H9 (cell line): ENCODE measurements around the gene PPP4R2. TPM values are rescaled to one million over a fixed set of nuclear protein-coding genes. Genes with fewer than 3 reads are reported as not detected.

Experiments
- DNase-seq: peaks from one replicate; pipeline ENCODE4 v3.0.0-alpha.2; 2017
- H2AFZ ChIP-seq: one replicate; pipeline ENCODE4 v1.6.1; 2013; ENCODE audit warnings: mild to moderate bottlenecking, low read length, control low read depth, moderate library complexity
- H2AK5ac ChIP-seq: 2 replicates; pipeline ENCODE4 v1.6.1; 2013; ENCODE audit warnings: low read length, control low read depth, mixed read lengths; ENCODE audit not compliant: insufficient read length
- H2BK120ac ChIP-seq: one replicate; pipeline ENCODE4 v1.6.1; 2013; ENCODE audit warnings: low read depth, mild to moderate bottlenecking, low read length, control low read depth, inconsistent platforms; ENCODE audit not compliant: poor library complexity, severe bottlenecking
- H2BK12ac ChIP-seq: 2 replicates; pipeline ENCODE4 v1.6.1; 2013; ENCODE audit warnings: low read length, control low read depth, mixed read lengths, low read depth; ENCODE audit not compliant: insufficient read length
- H2BK15ac ChIP-seq: 2 replicates; pipeline ENCODE4 v1.6.1; 2013; ENCODE audit warnings: low read depth, low read length, control low read depth
- H2BK20ac ChIP-seq: one replicate; pipeline ENCODE4 v1.6.1; 2013; ENCODE audit warnings: low read depth, mild to moderate bottlenecking, low read length, control low read depth, inconsistent platforms; ENCODE audit not compliant: poor library complexity, severe bottlenecking
- H2BK5ac ChIP-seq: 2 replicates; pipeline ENCODE4 v1.6.1; 2013; ENCODE audit warnings: low read length, control low read depth, mixed read lengths; ENCODE audit not compliant: insufficient read length
- H3K14ac ChIP-seq: 2 replicates; pipeline ENCODE4 v1.6.1; 2013; ENCODE audit warnings: low read length, control low read depth; ENCODE audit not compliant: insufficient read depth
- H3K18ac ChIP-seq: 2 replicates; pipeline ENCODE4 v1.6.1; 2013; ENCODE audit warnings: low read depth, mild to moderate bottlenecking, mixed read lengths, low read length, control low read depth; ENCODE audit not compliant: insufficient read length
- H3K23ac ChIP-seq: 2 replicates; pipeline ENCODE4 v1.6.1; 2013; ENCODE audit warnings: low read length, control low read depth, mixed read lengths, low read depth; ENCODE audit not compliant: insufficient read length
- H3K23me2 ChIP-seq: 2 replicates; pipeline ENCODE4 v1.6.1; 2013; ENCODE audit warnings: low read depth, mild to moderate bottlenecking, mixed read lengths, low read length, control low read depth; ENCODE audit not compliant: insufficient read length, poor library complexity, severe bottlenecking
- H3K27ac ChIP-seq: 2 replicates; pipeline ENCODE4 v1.5.1; 2013; ENCODE audit warnings: low read length, control low read depth, mixed read lengths, low read depth; ENCODE audit not compliant: insufficient read length
- H3K27me3 ChIP-seq: 2 replicates; pipeline ENCODE4 v1.6.1; 2013; ENCODE audit warnings: low read length, control low read depth, inconsistent platforms; ENCODE audit not compliant: insufficient read depth
- H3K4ac ChIP-seq: 2 replicates; pipeline ENCODE4 v1.6.1; 2013; ENCODE audit warnings: low read depth, mild to moderate bottlenecking, control low read depth, inconsistent platforms, low read length, moderate library complexity
- H3K4me1 ChIP-seq: 2 replicates; pipeline ENCODE4 v1.6.1; 2013; ENCODE audit warnings: low read length, control low read depth, inconsistent platforms; ENCODE audit not compliant: insufficient read depth
- H3K4me2 ChIP-seq: 2 replicates; pipeline ENCODE4 v1.6.1; 2013; ENCODE audit warnings: low read length, control low read depth, mixed read lengths; ENCODE audit not compliant: insufficient read length, insufficient read depth
- H3K56ac ChIP-seq: 2 replicates; pipeline ENCODE4 v1.6.1; 2013; ENCODE audit warnings: low read depth, mild to moderate bottlenecking, mixed read lengths, low read length, control low read depth; ENCODE audit not compliant: insufficient read length
- H3K79me1 ChIP-seq: 2 replicates; pipeline ENCODE4 v1.6.1; 2013; ENCODE audit warnings: low read depth, mild to moderate bottlenecking, moderate library complexity, low read length, control low read depth, inconsistent platforms; ENCODE audit not compliant: insufficient read depth, poor library complexity, severe bottlenecking
- H3K79me2 ChIP-seq: 2 replicates; pipeline ENCODE4 v1.6.1; 2013; ENCODE audit warnings: low read length, control low read depth, inconsistent platforms; ENCODE audit not compliant: insufficient read depth
- H3K9ac ChIP-seq: 2 replicates; pipeline ENCODE4 v1.6.1; 2013; ENCODE audit warnings: low read length, control low read depth, mixed read lengths; ENCODE audit not compliant: insufficient read length; ENCODE audit errors: extremely low read depth
- H3K9me3 ChIP-seq: one replicate; pipeline ENCODE4 v1.6.1; 2013; ENCODE audit warnings: low read depth, low read length, inconsistent platforms; ENCODE audit not compliant: control insufficient read depth
- H3T11ph ChIP-seq: one replicate; pipeline ENCODE4 v1.6.1; 2013; ENCODE audit warnings: mild to moderate bottlenecking, low read length, control low read depth, inconsistent platforms
- H4K20me1 ChIP-seq: one replicate; pipeline ENCODE4 v1.6.1; 2013; ENCODE audit not compliant: control insufficient read depth, insufficient read length, insufficient read depth
- H4K5ac ChIP-seq: 2 replicates; pipeline ENCODE4 v1.6.1; 2013; ENCODE audit warnings: low read depth, mild to moderate bottlenecking, mixed read lengths, low read length, control low read depth; ENCODE audit not compliant: insufficient read length
- H4K8ac ChIP-seq: replicated peaks from 2 replicates; pipeline ENCODE4 v1.6.1; 2013; ENCODE audit warnings: low read length, control low read depth, mixed read lengths, low read depth; ENCODE audit not compliant: insufficient read length
- H4K91ac ChIP-seq: 2 replicates; pipeline ENCODE4 v1.6.1; 2013; ENCODE audit warnings: low read depth, mild to moderate bottlenecking, moderate library complexity, mixed read lengths, low read length, control low read depth; ENCODE audit not compliant: insufficient read length
- H3K27ac Mint-ChIP-seq, 3 experiments: 2 replicates in 2 of 3; 3 replicates in 1 of 3; pipeline ENCODE4 v1.8.0; 2020 to 2021; ENCODE audit warnings: mixed read lengths in 3 of 3, mild to moderate bottlenecking in 1 of 3, moderate library complexity in 1 of 3
- H3K27me3 Mint-ChIP-seq: 2 replicates; pipeline ENCODE4 v1.8.0; 2021; ENCODE audit warnings: low read depth, mild to moderate bottlenecking, moderate library complexity, mixed read lengths
- H3K36me3 Mint-ChIP-seq, 3 experiments: 2 replicates in 2 of 3; 3 replicates in 1 of 3; pipeline ENCODE4 v1.8.0; 2020 to 2021; ENCODE audit warnings: low read depth in 3 of 3, mixed read lengths in 3 of 3; ENCODE audit not compliant: insufficient read depth in 1 of 3
- H3K4me1 Mint-ChIP-seq, 2 experiments: 2 replicates each; pipeline ENCODE4 v1.8.0; 2020; ENCODE audit warnings: mixed read lengths in 2 of 2
- H3K4me3 Mint-ChIP-seq, 2 experiments: 2 replicates in 1 of 2; 3 replicates in 1 of 2; pipeline ENCODE4 v1.8.0; 2020 to 2021; ENCODE audit warnings: mild to moderate bottlenecking in 2 of 2, mixed read lengths in 2 of 2, moderate library complexity in 1 of 2
- H3K9me3 Mint-ChIP-seq, 2 experiments: 2 replicates in 1 of 2; 3 replicates in 1 of 2; pipeline ENCODE4 v1.8.0; 2020; ENCODE audit warnings: mild to moderate bottlenecking in 2 of 2, mixed read lengths in 2 of 2, moderate library complexity in 1 of 2
- CTCF ChIP-seq: fragments of 200-600 bp; sonication (generic); conservative IDR thresholded peaks from 3 replicates; pipeline ENCODE4 v1.8.0; 2021; ENCODE audit warnings: antibody characterized with exemption, mild to moderate bottlenecking
- WGBS: extraction: QIAGEN DNeasy Blood & Tissue Kit; methylation state at CpG from one replicate; pipeline ENCODE4 v1.1.7; 2013; ENCODE audit warnings: missing lambda C conversion rate, low lambda C conversion rate, mixed read lengths; ENCODE audit not compliant: insufficient read length; ENCODE audit errors: extremely low coverage; 5-methylcytosine and 5-hydroxymethylcytosine counted together
- total RNA-seq: library from RNA; stranded (reverse); gene quantifications from 2 replicates; pipeline ENCODE4 v1.2.1, GENCODE V29; 2021

Gene PPP4R2
- total RNA-seq, 1 experiment from 2014 or later, result 132 TPM

DNA sequence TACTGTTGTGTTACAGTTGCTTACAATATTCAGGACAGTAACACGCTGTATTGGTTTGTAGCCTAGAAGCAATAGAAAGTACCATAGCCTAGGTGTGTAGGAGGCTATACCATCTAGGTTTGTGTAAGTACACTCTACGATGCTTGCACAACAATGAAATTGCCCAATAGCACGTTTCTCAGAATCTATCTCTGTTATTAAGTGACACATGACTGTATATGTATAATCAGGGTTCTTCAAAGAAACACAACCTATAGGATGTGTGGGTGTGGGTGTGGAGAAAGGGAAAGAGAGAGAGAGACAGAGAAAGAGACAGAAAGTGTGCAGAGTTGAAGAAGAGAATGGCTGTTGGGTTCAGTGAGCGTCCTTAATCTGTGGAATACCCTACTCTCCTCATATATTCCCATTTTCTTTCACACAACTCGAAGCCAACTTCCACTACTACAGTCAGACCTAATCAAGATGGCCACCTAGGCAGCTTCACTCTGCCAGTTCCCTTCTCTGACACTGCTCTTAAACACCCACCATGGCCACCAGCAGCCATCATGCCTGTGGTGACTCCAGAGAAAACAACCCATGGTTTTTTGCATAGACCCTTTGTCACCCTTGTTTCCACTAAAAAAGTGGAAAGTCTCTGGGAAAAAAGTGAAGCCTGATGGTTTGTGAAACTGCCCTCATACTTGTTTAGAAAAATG, 5.8 kb upstream of the PPP4R2 start:
- H3K23me2 ChIP-seq, result no peaks in the 10 kb centered on the region
- Mint-ChIP-seq H3K27ac (no peak overlapping the region), H3K27me3 (no peaks in the 10 kb centered on the region), H3K4me3 (no peak overlapping the region), H3K36me3 (peaks cover 2 to 4% (median 3%) of the 10 kb centered on the region in 3 experiments; a peak in 6 of 7 replicates), H3K4me1 (peaks cover 2 to 3% of the 10 kb centered on the region in 2 experiments; a peak in 3 of 4 replicates), H3K9me3 (peaks cover 3 to 4% of the 10 kb centered on the region in 2 experiments)
- H4K5ac ChIP-seq, result no peak overlapping the region
- no peaks in the 10 kb centered on the region for H3K27me3 ChIP-seq
- no peaks in the 10 kb centered on the region for H3K79me1 ChIP-seq
- H3K4me2 ChIP-seq, result no peak overlapping the region
- H3K4ac ChIP-seq, result no peak overlapping the region
- no peak overlapping the region for H2AK5ac ChIP-seq
- no peak overlapping the region for H3K9ac ChIP-seq
- no peak overlapping the region for H3K27ac ChIP-seq
- no peaks in the 10 kb centered on the region for H3K79me2 ChIP-seq
- no peak overlapping the region for H4K91ac ChIP-seq
- no peak overlapping the region for H2BK20ac ChIP-seq
- H3K9me3 ChIP-seq, result no peaks in the 10 kb centered on the region
- H2BK12ac ChIP-seq, result no peak overlapping the region
- no peak overlapping the region for H3K23ac ChIP-seq
- no peaks in the 10 kb centered on the region for H4K20me1 ChIP-seq
- no peak for DNase-seq
- TF ChIP-seq CTCF, result no peak
- H3K4me1 ChIP-seq, result no peaks in the 10 kb centered on the region
- H3T11ph ChIP-seq, result no peak overlapping the region
- H3K18ac ChIP-seq, result no peak overlapping the region
- H2AFZ ChIP-seq, result no peak overlapping the region
- no peak overlapping the region for H2BK120ac ChIP-seq
- H2BK15ac ChIP-seq, result no peak overlapping the region
- no CpG with 5 or more reads among the region's 5 CpGs for WGBS
- H3K14ac ChIP-seq, result no peak overlapping the region
- no peak overlapping the region for H3K56ac ChIP-seq
- H2BK5ac ChIP-seq, result no peak overlapping the region
- no peak overlapping the region for H4K8ac ChIP-seq
